ENCODE measurements around the gene SLC25A10.

- TF ChIP-seq CTCF (IDR thresholded peaks at IDR 0.05 in 4 of 5, conservative IDR thresholded peaks at IDR 0.05 in 1 of 5): no peak
- TF ChIP-seq POLR2A (IDR thresholded peaks at IDR 0.05): no peak
Measured at GRCh38 chr17:81741049-81741593, 29.0 kb downstream of the SLC25A10 start.
